HepG2 (cell line): ENCODE measurements around the gene POLR3GL. TPM values are rescaled to one million over a fixed set of nuclear protein-coding genes. Genes with fewer than 3 reads are reported as not detected.

Experiments used
- AKNA ChIP-seq: sonication (generic); formaldehyde crosslinking; IDR thresholded peaks from 2 replicates; pipeline ENCODE4 v1.4.0; 2020; ENCODE audit warnings: missing genetic modification reagents, borderline replicate concordance
- CREB1 ChIP-seq, 2 experiments: fragments of 450-650 bp in 1 of 2; IDR thresholded peaks; 2 replicates each; pipeline ENCODE4 v1.6.1; 2016 to 2017; ENCODE audit warnings: control low read depth in 1 of 2, mild to moderate bottlenecking in 1 of 2, missing compliant biosample characterization in 1 of 2, missing genetic modification characterization in 1 of 2
- HNF1A ChIP-seq, 2 experiments: sonication (generic) in 1 of 2; formaldehyde crosslinking in 1 of 2; IDR thresholded peaks; 2 replicates each; pipeline versions ENCODE4 v1.4.0 to v1.6.1; 2016 to 2020; ENCODE audit warnings: borderline replicate concordance in 1 of 2, low read depth in 1 of 2, mild to moderate bottlenecking in 1 of 2, missing genetic modification reagents in 1 of 2
- KDM5B ChIP-seq: sonication (generic); formaldehyde crosslinking; IDR thresholded peaks from 2 replicates; pipeline ENCODE4 v1.4.0; 2020; ENCODE audit warnings: missing genetic modification reagents, mild to moderate bottlenecking, borderline replicate concordance
- KMT2B ChIP-seq: IDR thresholded peaks from 2 replicates; pipeline ENCODE4 v1.6.1; 2016; ENCODE audit warnings: missing genetic modification reagents, missing compliant biosample characterization
- MAF1 ChIP-seq: sonication (generic); formaldehyde crosslinking; IDR thresholded peaks from 2 replicates; pipeline ENCODE4 v1.5.0; 2020; ENCODE audit warnings: missing genetic modification reagents, borderline replicate concordance
- MIER3 ChIP-seq: IDR thresholded peaks from 2 replicates; pipeline ENCODE4 v1.6.1; 2016; ENCODE audit warnings: missing compliant biosample characterization, borderline replicate concordance
- PAWR ChIP-seq: sonication (generic); formaldehyde crosslinking; IDR thresholded peaks from 2 replicates; pipeline ENCODE4 v1.4.0; 2020; ENCODE audit warnings: missing genetic modification reagents, mild to moderate bottlenecking, borderline replicate concordance
- RBFOX2 ChIP-seq: fragments of 200-400 bp; formaldehyde crosslinking; IDR thresholded peaks from 2 replicates; pipeline ENCODE4 v1.6.1; 2017; ENCODE audit warnings: low read depth, mild to moderate bottlenecking, low read length
- RELA ChIP-seq: sonication (generic); formaldehyde crosslinking; IDR thresholded peaks from 2 replicates; pipeline ENCODE4 v1.4.0; 2020; ENCODE audit warnings: missing genetic modification reagents
- TBX2 ChIP-seq: sonication (generic); formaldehyde crosslinking; IDR thresholded peaks from 2 replicates; pipeline ENCODE4 v1.5.0; 2020; ENCODE audit warnings: missing genetic modification reagents, mild to moderate bottlenecking, borderline replicate concordance
- TBX3 ChIP-seq: fragments of 450-650 bp; IDR thresholded peaks from 2 replicates; pipeline ENCODE4 v1.6.1; 2017; ENCODE audit warnings: antibody characterized with exemption, mild to moderate bottlenecking, inconsistent platforms, borderline replicate concordance
- TEAD3 ChIP-seq: optimal IDR thresholded peaks from 2 replicates; pipeline ENCODE3; 2016; ENCODE audit warnings: borderline replicate concordance
- ZKSCAN5 ChIP-seq: sonication (generic); formaldehyde crosslinking; IDR thresholded peaks from 2 replicates; pipeline ENCODE4 v1.5.1; 2020; ENCODE audit warnings: mild to moderate bottlenecking, missing genetic modification reagents
- ZNF543 ChIP-seq: sonication (generic); formaldehyde crosslinking; IDR thresholded peaks from 2 replicates; pipeline ENCODE4 v1.4.0; 2020; ENCODE audit warnings: mild to moderate bottlenecking, missing genetic modification reagents
- ZNF605 ChIP-seq: sonication (generic); formaldehyde crosslinking; IDR thresholded peaks from 2 replicates; pipeline ENCODE4 v1.8.0; 2022; ENCODE audit warnings: mild to moderate bottlenecking, missing genetic modification reagents
- ZSCAN20 ChIP-seq: sonication (generic); formaldehyde crosslinking; IDR thresholded peaks from 2 replicates; pipeline ENCODE4 v1.4.0; 2020; ENCODE audit warnings: missing genetic modification reagents, mild to moderate bottlenecking, borderline replicate concordance
- ZSCAN31 ChIP-seq: sonication (generic); formaldehyde crosslinking; IDR thresholded peaks from 2 replicates; pipeline ENCODE4 v1.5.0; 2020; ENCODE audit warnings: low read depth, mild to moderate bottlenecking, missing genetic modification reagents
- ZZZ3 ChIP-seq: sonication (generic); formaldehyde crosslinking; IDR thresholded peaks from 2 replicates; pipeline ENCODE4 v1.4.0; 2020; ENCODE audit warnings: missing genetic modification reagents, mild to moderate bottlenecking, borderline replicate concordance
- polyA plus RNA-seq, 8 experiments: library from polyadenylated mRNA; depleted of rRNA in 3 of 8; stranded (reverse) in 7 of 8; unstranded in 1 of 8; fragments of >200 nt; fragmentation: Illumina TruSeq in 4 of 8; extraction: Trizol in 4 of 8; gene quantifications; 2 replicates each; pipeline versions ENCODE4 v1.2.1 to v1.2.3, GENCODE V29; 2011 to 2016; ENCODE audit warnings: low read depth in 4 of 8, missing spikeins in 1 of 8, mixed read lengths in 1 of 8; ENCODE audit not compliant: insufficient read depth in 1 of 8
- total RNA-seq, 5 experiments: library from RNA; depleted of rRNA; stranded (reverse); fragments of >200 nt; fragmentation: Illumina TruSeq; extraction: Trizol; gene quantifications; 2 replicates each; pipeline ENCODE4 v1.2.3, GENCODE V29; 2016; ENCODE audit warnings: low read depth in 1 of 5

The POLR3GL gene
- total and polyA plus RNA-seq, 2 of the 13 experiments (the other 11 are each of a cell fraction or from before 2014, with no cell fraction given): 11.5 to 12.4 TPM

- TF ChIP-seq HNF1A (IDR thresholded peaks at IDR 0.05; ENCODE audit: low read depth): peak; percentile 16; the same call in 1 of the 2 replicates
- peak; percentile 36; the same call in 1 of the 2 replicates for TF ChIP-seq HNF1A (CRISPR knock-in tag; IDR thresholded peaks at IDR 0.05; ENCODE audit: borderline replicate concordance)
- TF ChIP-seq RELA (CRISPR knock-in tag): no peak
- peak; percentile 23; the same call in 1 of the 2 replicates for TF ChIP-seq ZSCAN31
- TF ChIP-seq RBFOX2: no peak; the same call in 1 of the 2 replicates
- TF ChIP-seq MIER3 (CRISPR knock-in tag): peak; percentile 36; the same call in 1 of the 2 replicates
- no peak for TF ChIP-seq MAF1 (CRISPR knock-in tag)
- TF ChIP-seq TBX3: peak; percentile 42; the same call in 1 of the 2 replicates
- peak; percentile 43; the same call in 1 of the 2 replicates for TF ChIP-seq ZNF543 (CRISPR knock-in tag)
- TF ChIP-seq PAWR (CRISPR knock-in tag): no peak
- peak; percentile 38 for TF ChIP-seq TEAD3 (CRISPR knock-in tag)
- TF ChIP-seq TBX2 (CRISPR knock-in tag): peak; percentile 59
- TF ChIP-seq ZKSCAN5 (CRISPR knock-in tag): no peak
- TF ChIP-seq ZZZ3 (CRISPR knock-in tag): no peak; the same call in 1 of the 2 replicates
- TF ChIP-seq KMT2B (CRISPR knock-in tag): peak; percentile 86
- peak; percentile 90 for TF ChIP-seq ZNF605 (CRISPR knock-in tag)
- TF ChIP-seq ZSCAN20 (CRISPR knock-in tag): no peak
- peak; percentile 76 for TF ChIP-seq KDM5B (CRISPR knock-in tag)
- peak; percentile 69 for TF ChIP-seq CREB1 (IDR thresholded peaks at IDR 0.05)
- TF ChIP-seq CREB1 (CRISPR knock-in tag; IDR thresholded peaks at IDR 0.05): peak; percentile 96
- TF ChIP-seq AKNA (CRISPR knock-in tag): no peak
Measured at GRCh38 chr1:145927063-145927886, 37.2 kb upstream of the POLR3GL start, which contains the start of gene RBM8A (continued).
